GM13977 (cell line): Measurements from ENCODE around the gene ZNF512B.

Source experiments
- DNase-seq: peaks from one replicate; pipeline ENCODE4 v3.0.0; 2012; ENCODE audit warnings: low spot score
- CTCF ChIP-seq: IDR thresholded peaks from 2 replicates; pipeline ENCODE4 v1.5.1; 2012; ENCODE audit warnings: mild to moderate bottlenecking, control low read depth; ENCODE audit not compliant: insufficient read depth; ENCODE audit errors: extremely low read depth, missing control alignments
- in situ Hi-C: fragments of 300-500 bp; cut with MboI; formaldehyde crosslinking; loops from one replicate; pipeline ENCODE4 v1.12.0; 2022; ENCODE audit warnings: low sequenced_read_pairs, low pct_unique_long_range_greater_than_20kb, mixed read lengths, inconsistent platforms; ENCODE audit not compliant: unreplicated experiment

The ZNF512B gene

GRCh38 chr20:63942250-63942951 is 27.3 kb downstream of the ZNF512B start:
- peak; percentile 67 for DNase-seq
- in situ Hi-C loops = no loop called here
- TF ChIP-seq CTCF = no peak

DNA sequence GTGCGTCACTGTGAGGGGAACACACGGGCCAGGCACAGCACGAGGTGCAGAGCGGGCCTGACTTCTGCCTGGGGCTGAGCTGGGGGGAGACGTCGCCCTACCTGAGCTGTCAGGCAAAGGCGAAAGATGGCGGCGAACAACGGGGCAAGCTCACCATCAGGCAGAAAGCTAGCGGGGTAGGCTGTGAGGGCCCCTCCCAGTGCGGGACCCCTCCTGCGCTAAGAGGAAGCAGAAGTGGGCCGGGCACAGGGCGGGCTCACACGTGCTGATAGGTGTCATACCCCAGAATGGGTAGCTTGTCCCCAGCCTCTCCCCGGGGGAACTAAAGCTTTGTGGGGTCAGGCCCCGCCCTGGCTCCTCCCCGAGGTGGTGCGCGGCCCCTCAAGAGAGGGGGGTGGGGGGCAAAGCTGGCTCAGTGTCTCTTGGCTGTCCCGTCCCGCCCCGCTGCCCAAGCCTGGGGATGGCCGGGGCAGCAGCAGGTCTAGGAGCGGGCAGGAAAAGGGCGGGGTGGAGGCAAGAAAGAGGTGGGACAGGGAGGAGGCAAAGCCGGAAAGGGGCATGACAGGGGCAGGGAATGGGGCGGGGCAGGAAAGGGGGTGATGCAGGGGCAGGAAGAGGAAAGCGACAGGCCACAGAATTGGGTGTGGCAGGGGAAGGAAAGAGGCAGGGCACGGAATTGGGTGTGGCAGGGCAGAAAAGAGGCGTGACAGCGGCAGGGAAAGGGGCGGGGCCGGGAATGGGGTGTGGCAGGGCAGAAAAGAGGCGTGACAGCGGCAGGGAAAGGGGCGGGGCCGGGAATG is 28.2 kb downstream of the ZNF512B start:
- peak; percentile 38 for DNase-seq
- in situ Hi-C loops = no loop called here
- no peak for TF ChIP-seq CTCF

- in situ Hi-C loops = no loop called here
- no peak for DNase-seq
- no peak for TF ChIP-seq CTCF
Observed at GRCh38 chr20:63940472-63941266, 29.1 kb downstream of the ZNF512B start.

- in situ Hi-C loops = no loop called here
Observed at GRCh38 chr20:63940071-63940471, 29.7 kb downstream of the ZNF512B start.

DNA sequence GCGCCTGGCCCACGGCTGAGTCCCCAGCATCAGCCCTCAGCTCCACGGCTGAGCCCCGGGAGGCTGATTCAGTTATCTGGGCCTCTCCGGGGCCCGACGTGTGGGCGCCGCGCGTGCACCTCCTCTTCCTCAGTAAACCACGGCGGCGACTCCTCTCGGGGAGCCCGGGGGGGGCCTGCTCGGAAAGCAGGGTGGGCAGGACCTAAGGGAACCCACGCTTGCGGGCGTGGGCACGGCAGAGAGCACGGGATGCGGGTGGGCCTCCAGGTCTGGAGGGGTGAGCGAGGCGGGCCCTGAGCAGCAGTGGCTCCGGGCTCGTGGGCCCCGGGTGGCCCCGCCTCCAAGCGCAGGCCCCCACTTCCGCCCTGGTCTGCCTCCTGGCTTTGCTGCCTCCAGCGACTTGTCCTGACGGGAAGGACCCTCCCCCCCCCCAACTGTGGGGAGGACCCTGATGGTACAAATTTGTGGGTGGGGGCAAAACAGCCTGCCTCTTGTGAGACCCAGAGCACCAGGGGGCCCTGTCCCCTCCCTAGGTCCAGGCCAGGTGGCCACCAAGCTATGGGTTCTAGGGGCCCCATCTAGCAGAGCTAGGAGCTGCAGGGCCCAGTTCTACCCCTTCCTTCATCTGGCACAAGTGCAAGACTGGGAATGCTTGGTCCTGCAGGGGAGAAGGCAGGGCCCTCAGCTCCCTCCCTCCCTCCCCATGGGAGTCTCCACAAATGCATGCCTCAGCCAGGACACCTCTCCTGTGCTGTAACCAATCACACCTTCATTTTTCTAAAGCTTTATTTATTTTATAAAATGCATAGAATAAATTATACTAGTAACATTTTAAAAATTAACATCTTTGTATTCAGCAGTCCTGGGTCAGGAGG is 30.4 kb downstream of the ZNF512B start:
- in situ Hi-C loops = no loop called here
- TF ChIP-seq CTCF = no peak

More at GRCh38 chr20:63940071-63940471, 29.7 kb downstream of the ZNF512B start:
- TF ChIP-seq CTCF = no peak
- DNase-seq = no peak

More for the DNA sequence above, 30.4 kb downstream of the ZNF512B start:
- DNase-seq = peak; percentile 24
